NCI-H1105 (cell line): ENCODE data around the gene MAP2K5.

Experiments used
- DNase-seq: peaks from one replicate; lab custom pipeline; 2025; lab: John Stamatoyannopoulos, UW

Gene MAP2K5

DNA sequence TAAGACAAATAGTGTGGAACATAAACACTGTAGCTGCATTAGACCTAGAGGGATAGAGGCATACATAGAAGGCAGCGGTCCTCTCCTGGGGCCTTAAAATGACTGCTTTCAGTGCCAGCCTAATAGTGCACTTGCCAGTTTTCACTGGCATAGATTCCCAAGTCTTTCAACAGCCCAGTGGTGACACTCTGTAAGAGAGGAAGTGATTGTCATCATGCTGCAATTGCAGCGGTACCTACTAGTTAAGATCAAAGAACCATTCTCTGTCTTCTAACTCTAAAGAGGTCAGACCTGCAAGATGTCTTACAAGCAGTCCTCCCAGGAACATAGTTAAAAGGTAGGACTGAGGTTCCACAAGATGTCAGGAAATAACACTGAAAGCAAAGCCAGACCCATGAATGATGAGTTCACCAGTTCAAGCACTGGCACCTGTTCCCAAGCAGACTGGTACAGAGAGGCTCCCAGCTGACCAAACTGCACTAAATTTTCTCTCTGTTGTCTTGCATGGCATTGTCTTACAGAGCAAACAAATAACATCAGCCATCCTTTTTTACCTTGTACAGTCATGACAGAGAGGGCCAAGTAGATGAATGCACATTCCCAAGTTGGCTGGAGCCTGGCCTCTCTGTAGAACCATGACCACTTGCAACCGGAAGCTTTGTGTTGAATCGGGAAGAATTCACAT, 182.3 kb downstream of the MAP2K5 start:
- DNase-seq: no peak

DNA sequence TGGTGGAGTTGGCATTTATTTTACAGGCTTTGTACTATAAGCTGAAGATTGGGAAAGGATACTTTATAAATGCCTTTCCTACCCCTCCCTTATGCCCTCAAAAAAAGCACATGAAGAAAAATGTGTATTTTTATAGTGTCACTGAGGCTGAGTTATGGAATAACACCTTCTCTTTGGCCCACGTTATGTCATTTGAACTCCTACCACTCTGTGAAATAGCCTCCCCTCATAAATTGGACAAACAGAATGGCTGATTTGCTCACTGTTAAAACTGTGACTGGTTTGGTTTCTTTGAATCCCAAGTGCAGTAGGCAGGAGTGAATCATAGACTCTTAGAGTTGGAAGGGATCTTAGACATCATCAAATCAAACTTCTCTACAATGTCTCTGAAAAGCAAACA, 187.6 kb downstream of the MAP2K5 start:
- DNase-seq: no peak

DNA sequence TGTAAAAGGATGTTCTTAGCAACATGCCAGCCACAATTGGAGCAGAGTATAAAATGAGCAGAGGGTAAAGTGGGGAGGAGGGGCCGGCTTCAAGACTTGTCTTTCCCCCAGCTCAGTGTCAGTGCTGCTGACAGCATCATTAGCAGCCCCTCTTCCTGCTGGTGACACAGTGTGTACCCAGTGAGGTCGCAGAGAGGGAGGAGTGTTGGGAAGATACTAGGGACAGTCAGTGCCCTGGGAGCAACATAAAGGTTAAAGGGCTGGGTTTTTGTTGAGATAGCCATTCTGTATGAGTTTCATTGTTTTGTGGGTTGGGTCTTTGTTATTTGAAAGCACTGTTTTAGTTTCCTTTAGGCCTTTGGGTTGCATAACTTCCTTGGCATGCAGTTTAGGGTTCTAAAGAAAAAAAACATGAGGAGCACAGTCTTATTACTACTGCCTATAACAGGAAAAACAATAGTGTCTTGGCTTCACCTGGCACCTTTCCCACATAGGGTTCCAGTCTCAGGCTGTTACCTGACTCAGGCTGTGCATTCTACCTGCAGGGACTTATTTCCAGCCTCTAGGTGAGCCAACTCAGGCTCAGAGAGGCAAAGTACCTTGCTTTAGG, 188.7 kb downstream of the MAP2K5 start:
- no peak for DNase-seq

DNA sequence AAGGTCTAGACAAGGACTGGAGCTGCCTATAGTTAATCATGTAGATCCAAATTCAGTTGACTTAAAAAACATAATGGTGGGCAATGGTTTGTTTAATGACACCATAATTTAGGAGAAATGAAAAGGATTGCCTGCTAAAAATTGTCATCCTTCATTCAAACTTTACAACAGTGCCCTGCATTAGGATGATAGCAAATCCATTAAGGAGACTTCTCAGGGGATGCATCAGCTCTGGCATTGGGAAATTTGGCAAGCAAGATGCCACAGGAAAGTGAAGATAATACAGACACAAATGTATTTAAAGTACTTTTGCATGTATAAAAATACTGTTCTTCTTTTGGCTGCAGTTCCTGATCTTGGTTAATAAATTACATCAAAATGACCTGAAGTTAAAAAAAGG, 189.7 kb downstream of the MAP2K5 start:
- DNase-seq: no peak

DNA sequence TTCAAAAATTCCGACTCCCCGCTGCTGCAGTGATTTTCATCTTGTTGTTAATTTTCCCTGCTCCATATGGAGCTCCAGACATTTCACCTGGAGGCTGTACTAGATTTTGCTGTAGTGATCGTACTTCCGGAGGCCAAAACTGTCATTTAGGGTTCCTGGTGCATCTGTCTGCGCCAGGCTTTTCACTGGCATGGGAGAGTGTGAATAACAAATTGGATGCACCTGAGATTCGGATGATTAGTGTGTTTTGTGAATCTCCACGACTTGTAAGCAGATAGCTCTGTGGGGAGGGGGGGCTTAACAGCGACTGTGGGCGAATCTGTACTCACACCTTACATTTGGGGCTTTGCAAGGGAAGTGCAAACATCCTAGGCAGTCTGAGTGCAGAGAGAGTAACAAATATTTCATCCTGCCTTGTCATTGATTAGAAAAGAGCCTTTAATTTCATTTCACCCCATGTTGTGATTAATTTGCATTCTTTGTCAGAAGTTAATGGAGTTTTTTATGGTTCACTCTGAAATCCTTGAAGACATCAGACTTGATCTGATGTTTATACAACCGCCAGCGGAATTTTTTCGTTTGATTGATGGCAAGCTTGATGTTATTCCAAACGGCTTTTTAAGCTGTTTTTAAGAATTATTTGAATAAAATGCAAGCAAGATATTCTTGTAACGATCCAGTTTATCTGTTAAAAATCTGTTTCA, 190.3 kb downstream of the MAP2K5 start:
- DNase-seq: no peak

DNA sequence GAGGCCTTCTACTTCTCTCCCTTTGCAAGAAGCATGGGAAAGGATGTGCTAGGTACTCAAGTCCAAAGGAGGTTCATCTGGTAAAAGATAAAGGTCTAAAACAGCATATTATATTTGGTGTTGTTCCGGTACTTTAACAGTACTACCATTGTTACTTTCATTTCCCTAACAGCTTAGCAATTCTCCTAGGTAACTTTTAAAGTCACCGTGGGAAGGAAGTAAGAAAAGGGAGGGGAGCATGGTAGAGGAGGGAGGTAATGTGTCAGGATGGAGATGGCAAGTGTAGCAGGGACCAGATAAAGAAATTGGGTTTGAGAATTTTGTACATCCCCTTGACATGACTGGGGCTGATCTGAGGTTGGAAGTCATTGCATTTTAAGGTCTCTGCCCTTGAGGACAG, 193.4 kb downstream of the MAP2K5 start:
- DNase-seq: no peak

DNA sequence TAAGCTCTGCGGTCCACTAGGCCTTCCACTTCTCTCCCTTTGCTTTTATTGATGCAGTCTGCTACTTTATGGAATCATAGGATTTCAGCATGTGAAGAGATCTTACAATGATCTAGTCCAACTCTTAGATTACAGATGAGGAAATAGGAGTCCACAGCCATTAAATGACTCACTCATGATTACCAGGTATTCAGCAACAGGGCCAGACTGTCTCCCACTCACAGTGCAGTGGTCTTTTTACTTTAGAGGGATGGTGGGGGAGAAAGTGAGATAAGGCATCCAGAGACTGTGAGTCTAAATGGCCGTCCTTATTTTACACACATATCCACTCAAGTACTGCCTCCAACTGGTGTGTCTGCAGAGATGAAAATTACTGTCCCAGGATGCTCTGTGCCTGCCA, 194.3 kb downstream of the MAP2K5 start:
- no peak for DNase-seq

DNA sequence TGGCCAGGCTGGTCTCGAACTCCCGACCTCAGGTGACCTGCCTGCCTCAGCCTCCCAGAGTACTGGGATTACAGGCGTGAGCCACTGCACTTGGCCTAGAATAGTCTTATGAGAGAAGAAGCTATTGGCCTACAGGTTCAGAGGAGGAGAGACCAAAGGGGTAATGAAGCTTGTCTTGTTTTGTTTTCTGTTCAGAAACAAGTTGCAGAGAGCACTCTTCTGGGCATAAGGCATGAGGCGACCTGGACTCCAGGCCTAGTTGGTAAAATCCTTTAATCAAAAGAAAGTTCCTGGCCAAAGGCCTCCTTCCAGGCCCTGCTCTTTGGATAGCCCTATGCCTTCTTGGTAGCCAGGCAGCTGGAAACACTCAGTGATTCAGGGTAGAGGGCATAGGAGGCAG, 195.6 kb downstream of the MAP2K5 start:
- no peak for DNase-seq

DNA sequence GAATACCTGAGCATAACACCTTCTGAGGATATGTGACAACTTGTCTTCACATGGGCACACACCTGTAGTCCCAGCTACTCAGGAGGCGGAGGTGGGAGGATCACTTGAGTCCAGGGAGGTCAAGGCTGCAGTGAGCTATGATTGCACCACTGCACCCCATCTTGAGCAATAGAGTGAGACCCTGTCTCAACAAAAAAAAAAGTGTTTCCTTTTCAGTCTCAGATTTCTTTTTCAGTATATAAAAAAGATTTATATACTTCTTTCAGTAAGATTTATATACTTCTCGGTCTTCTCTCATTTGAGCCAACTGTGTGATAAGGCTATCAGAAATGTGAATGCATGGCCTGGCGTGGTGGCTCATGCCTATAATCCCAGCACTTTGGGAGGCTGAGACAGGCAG, 197.9 kb downstream of the MAP2K5 start:
- DNase-seq: no peak

DNA sequence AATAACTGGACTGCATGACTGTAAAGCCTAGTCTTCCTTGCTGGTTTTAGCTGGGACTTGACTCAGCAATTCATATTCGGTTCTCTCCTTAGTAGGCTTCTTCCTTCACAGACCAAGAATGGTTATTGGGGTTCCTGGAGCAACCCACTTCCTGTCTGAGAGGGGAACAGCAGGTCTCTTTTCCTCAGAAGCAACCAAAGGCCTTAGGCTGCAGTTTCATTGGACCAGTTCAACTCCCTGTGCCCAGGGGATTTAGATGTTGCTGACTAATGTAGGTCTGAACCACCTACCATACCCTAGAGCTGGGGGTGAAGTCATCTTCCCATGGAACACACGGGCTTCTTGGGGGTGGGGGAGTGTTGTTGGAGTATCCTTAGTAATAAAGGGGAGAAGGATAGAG, 198.8 kb downstream of the MAP2K5 start:
- DNase-seq: no peak

DNA sequence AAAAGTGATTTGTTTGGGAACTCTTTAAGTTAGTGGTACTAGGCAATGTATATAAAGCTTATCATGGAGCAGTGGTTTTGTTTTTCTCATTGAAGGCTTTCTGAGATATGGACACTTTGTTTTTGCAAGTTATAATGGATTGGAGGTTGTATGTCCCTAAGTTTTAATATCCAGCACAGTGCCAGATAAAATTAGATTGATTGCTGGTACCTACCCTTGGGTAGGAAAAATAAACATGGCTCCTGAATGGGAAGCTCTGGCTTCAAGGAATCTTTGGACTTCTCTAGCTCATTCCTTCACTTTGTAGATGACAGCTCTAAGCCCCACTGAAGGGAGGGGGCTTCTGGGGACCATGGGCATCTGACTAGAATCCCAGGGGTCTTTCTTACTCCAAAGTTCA, 201.1 kb downstream of the MAP2K5 start:
- DNase-seq: no peak

DNA sequence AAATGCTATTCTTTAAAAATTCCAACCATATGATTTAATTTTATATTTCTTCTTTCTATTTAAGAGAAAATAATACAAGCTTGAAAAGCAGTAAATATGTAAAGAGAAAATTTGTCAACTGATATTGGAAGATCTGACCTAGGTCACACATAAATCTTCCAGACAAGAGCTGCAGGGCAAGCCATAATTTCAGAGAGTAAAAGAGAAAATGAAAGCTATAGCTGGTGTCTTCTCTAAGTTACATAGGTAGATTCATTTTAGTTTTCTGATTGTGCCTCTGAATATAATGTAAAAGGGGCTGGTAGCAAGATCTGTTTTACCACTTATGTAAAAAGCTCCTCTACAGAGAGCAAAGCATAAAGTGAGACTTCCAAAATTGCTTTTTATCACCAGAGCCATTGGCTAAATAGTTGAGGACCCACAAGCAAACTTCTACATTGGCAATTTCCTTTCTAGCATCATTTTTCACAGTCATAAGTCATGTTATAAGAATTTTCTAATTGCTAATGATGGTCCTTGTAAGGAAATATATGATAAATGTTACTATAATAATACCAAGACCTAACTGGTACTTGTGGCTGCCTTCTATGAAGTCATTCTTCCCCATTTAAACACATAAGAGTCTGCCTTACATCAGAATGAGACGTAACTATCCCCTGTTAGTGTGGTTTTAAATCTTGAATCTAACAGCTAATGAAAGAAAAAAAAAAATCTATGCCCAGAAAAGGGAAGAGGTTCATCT, 202.0 kb downstream of the MAP2K5 start:
- no peak for DNase-seq

DNA sequence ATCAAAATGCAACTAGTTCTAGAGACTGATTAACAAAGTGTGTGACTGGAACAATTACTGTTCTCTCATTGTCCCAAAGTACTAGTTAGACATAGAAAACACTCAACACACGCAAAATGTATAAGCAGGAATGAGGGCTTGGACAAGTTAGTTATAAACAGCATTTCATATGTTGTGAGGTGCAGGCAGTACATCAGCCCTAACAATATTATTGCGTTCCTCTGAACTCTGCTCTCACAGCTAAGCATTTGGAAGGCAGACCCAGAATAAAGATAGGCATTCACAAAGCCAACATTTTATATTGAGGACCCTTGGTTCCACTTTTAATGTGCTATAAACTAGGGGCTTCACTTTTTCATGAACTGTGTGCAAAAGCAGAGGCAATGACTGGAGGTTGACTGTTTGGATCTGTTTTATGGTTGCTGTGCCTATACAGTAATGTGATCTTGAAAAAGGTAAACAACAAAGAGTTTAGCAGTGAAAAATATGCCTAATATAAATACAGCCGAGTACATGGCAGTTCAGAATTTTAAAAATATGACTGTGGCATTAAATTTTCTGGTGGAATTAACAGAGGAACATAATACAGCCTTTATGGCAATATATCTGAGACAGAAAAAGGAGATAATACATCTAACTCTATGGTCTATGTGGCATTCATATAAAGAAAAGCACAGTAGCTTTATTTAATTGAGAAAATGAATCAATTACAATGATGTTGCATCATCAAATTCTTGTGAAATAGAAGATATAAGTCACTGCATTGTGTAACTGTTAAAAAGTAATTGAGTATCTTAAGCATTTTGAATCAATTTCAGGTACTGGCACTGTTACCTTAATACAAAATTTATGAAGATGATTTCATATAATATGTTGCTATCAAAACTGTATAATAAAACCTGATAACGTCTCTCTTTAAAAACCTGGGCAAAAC, 202.8 kb downstream of the MAP2K5 start:
- no peak for DNase-seq

DNA sequence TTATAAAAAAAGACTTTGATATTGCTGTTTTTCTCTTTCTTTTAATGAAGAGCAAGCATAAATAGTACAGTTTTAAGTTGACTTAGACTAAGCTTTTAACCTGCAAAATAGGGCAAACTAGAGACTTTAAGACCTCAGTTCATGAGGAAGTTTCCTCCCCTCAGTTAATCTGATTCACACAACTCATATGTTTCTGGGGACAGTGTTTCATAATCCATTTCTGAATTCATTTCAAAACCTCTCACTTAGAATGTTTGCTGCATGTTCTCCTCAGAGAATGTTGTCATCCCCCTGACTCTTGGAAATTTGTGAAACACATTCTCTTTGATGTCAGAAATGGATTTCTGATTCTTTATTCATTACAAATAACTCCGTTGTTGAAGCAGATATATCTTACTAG, 203.5 kb downstream of the MAP2K5 start:
- DNase-seq: no peak

DNA sequence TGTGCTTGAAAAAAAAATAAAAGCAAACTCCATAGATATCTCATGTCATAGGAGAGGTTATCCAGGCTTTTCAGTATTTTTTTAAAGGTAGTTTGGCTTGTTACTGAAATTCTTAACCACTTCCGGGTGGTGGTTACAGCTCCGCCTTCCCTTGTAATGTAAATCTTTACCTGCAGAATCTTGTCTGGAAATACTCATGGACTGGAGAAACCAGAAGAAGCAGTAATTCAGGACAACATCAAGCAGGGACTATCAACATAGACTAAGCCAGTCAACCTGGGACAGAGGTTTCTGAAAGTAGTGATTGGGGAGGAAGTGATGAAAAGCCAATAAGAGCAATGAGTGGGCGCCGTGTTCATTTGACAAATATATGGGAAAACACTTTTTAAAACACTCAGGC, 203.9 kb downstream of the MAP2K5 start:
- no peak for DNase-seq

DNA sequence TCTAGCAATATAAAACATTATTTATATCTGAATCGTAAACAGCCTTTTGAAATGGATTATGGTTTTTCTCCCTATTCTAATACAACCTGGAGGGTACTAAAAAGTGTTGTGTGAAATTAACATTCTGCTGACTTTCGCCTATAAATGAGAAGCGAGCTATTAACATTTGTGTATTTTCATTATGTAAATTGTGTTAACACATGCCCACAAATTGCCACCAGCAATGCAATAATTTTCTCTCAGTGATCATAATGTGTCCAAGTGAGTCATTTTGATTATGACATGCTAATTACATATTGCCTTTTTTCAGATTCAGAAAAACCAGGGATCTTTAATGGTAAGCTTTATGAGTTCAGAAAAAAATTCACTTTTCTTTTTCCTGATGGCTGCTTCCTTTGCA, 205.4 kb downstream of the MAP2K5 start:
- no peak for DNase-seq

DNA sequence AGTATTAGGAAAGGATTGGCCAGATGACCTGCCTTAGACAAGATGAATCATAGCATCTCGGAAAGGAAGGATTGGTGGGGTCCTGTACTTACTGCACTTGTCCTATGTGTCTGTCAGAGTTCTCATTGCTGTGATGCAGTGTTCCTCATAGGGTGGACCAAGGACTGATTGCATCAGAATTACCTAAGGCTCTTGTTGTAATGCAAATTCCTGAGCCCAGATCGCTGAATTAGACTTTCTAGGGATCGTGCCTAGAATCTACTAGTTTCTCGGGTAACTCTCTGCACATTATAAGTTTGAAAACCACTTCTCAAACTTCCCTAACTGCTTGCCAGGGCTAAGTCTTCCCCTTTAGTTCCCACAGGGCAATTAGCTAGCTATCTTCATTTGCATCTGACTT, 207.9 kb downstream of the MAP2K5 start:
- DNase-seq: no peak

DNA sequence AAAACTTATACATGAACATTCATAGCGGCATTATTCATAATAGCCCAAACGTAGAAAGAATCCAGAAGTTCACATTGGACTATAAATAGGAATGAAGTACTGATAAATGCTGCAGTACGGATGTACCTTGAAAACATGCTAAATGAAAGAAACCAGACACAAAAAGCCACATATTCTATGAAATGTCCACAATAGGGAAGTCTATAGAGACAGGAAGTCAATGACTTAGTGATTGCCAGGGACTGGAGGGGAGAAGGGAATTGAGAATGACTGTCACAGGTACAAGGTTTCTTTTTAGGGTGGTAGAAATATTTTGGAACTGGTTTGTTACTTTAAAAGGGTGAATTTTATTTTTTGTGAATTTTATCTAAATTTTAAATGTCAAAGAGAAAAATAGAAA, 211.4 kb downstream of the MAP2K5 start:
- DNase-seq: no peak

DNA sequence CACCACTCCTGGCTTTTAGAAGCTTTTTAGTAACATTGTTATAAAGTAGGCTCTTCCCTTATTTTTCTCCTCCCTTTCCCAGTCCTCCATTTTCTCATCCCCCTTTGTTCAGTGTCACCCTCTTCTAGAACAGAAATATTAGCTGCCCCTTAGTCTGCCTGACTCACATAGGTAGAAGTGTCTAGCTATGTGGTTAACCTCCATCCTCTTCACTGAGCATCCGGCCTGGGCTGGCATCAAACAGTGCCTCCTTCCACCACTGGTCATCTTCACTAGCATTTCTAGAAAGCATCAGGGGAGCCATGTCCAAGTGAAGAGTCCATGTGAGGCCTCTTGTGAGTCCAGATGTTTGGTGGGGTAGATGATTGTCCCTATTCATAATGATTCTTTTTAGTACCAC, 212.8 kb downstream of the MAP2K5 start:
- DNase-seq: no peak

DNA sequence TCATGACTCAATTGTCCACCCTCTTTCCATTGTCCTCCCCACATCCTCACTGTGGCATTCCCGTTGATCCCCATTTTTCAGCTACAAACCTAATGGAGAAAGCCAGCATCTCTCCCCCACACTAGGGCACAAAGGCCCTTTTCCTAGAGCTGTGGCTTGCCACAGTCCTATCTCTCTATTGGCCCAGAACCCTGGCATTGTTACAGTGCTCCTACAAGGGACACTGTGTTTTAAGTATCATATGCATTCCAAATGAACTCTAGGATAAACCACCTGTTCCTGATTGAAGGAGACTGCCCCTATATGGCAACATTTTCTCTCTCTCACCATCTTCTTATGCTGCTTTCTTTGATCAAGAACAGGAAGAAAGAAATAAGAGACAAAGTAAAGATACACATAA, 213.4 kb downstream of the MAP2K5 start:
- no peak for DNase-seq

DNA sequence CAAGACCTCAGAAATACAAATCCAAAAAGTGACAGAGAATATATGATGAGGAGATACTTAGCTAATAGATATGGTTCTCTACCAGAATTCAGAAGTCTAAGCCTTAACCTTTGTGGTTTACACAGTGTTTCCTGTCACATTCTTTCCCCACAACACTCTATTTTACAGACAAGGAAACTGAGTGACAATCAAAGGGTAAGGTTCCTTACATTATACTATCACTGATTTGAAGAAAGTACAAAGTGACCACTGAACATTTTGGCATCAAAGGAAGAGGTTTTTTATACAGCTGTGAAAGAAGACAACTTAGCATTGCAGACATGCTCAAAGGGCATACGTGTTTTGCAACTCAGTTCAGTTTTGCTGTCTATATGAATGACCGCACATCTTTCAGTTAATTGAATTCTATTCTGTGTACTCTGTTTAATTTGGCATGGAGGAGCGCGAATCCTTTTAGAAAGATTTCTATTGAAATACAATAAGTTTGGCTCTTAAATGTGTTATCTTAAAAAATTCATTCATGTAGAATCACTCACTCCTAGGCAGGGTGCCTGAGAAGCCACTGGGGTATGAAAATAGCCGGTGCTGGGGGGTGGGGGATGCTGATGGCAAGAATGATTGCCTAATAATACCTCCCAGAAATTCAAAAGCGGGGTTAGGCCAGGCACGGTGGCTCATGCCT, 216.3 kb downstream of the MAP2K5 start:
- no peak for DNase-seq
